Measurements from ENCODE around the gene DPPA5. TPM values are rescaled to one million over a fixed set of nuclear protein-coding genes. Genes with fewer than 3 reads are reported as not detected.

The DPPA5 gene
- total and polyA plus RNA-seq, 2 donors (not counting 3 experiments of a cell fraction or from before 2014, with no cell fraction given) = not detected

DNA sequence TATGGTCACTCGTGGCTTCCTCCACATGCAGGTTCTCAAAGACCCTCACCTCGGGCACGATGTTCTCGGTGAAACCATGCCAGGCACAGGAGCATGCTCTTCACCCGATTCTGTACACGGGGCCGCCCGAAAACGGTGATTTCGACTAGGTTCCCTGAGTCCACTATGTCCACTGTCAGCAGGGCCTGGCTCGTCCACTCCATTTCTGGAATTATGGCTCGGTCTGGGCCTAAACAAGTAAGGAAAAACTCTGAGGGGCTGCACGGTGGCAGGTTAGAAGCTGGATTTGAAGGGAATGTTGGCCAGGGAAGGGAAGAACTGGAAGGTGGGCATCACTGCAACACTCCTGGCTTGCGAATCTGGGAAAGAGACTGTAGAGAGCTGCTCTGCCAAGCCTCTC lies 15.1 kb upstream of the DPPA5 start:
- FAIRE-seq (no peak), DNase-seq (ENCODE audit: low read depth, low spot score) (no peak)
- Histone ChIP-seq H4K20me1 (replicated peaks; ENCODE audit: control insufficient read depth, extremely low read depth, insufficient read depth, low read length) (no peaks in the 10 kb centered on the region), H3K4me1 (ENCODE audit: control insufficient read depth, extremely low read depth, insufficient read depth, low read length) (no peaks in the 10 kb centered on the region), H3K9me1 (replicated peaks; ENCODE audit: control insufficient read depth, extremely low read depth, insufficient read depth, low read length) (no peaks in the 10 kb centered on the region), H3K9ac (replicated peaks; ENCODE audit: extremely low read depth, insufficient read depth, low read length) (no peak overlapping the region), H2AFZ (ENCODE audit: low read depth, low read length) (no peak overlapping the region), H3K27me3 (ENCODE audit: control insufficient read depth in 2 of 2, insufficient read depth in 2 of 2, low read length in 2 of 2) (no peaks in the 10 kb centered on the region), H3K9me3 (replicated peaks; ENCODE audit: control insufficient read depth, insufficient read depth, low read length) (no peaks in the 10 kb centered on the region), H3K4me2 (ENCODE audit: insufficient read depth, low read length) (no peak overlapping the region), H3K27ac (ENCODE audit: insufficient read depth, low read depth, low read length) (no peak overlapping the region), H3K79me2 (ENCODE audit: control insufficient read depth, insufficient read depth, low read length) (no peaks in the 10 kb centered on the region), H3K4me3 (replicated peaks in 1 of 3; ENCODE audit: insufficient read depth in 1 of 3, low read depth in 1 of 3, low read length in 3 of 3) (no peak overlapping the region), H3K36me3 (ENCODE audit: control insufficient read depth in 2 of 2, extremely low read depth in 1 of 2, insufficient read depth in 2 of 2, low read length in 2 of 2) (no peaks in the 10 kb centered on the region)
- TF ChIP-seq, protein P1, sequence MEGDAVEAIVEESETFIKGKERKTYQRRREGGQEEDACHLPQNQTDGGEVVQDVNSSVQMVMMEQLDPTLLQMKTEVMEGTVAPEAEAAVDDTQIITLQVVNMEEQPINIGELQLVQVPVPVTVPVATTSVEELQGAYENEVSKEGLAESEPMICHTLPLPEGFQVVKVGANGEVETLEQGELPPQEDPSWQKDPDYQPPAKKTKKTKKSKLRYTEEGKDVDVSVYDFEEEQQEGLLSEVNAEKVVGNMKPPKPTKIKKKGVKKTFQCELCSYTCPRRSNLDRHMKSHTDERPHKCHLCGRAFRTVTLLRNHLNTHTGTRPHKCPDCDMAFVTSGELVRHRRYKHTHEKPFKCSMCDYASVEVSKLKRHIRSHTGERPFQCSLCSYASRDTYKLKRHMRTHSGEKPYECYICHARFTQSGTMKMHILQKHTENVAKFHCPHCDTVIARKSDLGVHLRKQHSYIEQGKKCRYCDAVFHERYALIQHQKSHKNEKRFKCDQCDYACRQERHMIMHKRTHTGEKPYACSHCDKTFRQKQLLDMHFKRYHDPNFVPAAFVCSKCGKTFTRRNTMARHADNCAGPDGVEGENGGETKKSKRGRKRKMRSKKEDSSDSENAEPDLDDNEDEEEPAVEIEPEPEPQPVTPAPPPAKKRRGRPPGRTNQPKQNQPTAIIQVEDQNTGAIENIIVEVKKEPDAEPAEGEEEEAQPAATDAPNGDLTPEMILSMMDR (IDR thresholded peaks at IDR 0.05; ENCODE audit: extremely low read depth in 1 of 2, insufficient read depth in 1 of 2, low read depth in 1 of 2, low read length in 2 of 2) = no peak
- no peak for TF ChIP-seq POLR2A (IDR thresholded peaks at IDR 0.05; ENCODE audit: low read depth, low read length)
- POLR2A ChIA-PET = no interaction called here
- no TSS peak for BruUV-seq (replicated peaks)
- CTCF ChIA-PET = interaction anchor here (1.2 kb wide), 1 partner anchor 20 kb away, joined by 4 read pairs; no protein-coding TSS in a partner anchor
- intact Hi-C loops (cut with micrococcal nuclease) (no loop called here), dilution Hi-C loops (cut with MboI; ENCODE audit: extremely low pct_ligation_motif_present, low sequenced_read_pairs) (no loop called here)

DNA sequence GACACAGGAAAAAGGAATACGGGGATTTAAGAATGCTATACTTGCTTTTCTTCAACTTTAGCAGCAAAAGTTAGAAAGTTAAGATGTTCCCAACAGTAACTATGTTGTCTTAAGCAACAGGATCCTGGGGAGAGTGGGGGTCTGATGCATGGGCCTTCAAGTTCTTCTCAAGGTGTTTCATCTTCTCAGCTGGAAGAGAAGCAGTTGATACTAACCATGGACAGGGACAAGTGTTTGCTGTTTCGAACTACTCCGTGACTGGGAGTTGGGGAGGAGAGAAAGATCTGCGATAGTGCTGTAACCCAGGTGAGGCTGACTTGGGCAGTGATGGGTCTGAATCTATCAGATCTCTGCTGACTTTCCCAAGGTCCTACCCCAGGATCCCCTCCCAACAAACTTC lies 14.6 kb upstream of the DPPA5 start:
- no peak overlapping the region for H3K27ac ChIP-seq (ENCODE audit: insufficient read depth, low read depth, low read length)
- no peak overlapping the region for H3K4me3 ChIP-seq (replicated peaks in 1 of 3; ENCODE audit: insufficient read depth in 1 of 3, low read depth in 1 of 3, low read length in 3 of 3)
- H4K20me1 ChIP-seq (replicated peaks; ENCODE audit: control insufficient read depth, extremely low read depth, insufficient read depth, low read length) = no peaks in the 10 kb centered on the region
- TF ChIP-seq JUN (IDR thresholded peaks at IDR 0.05; ENCODE audit: borderline replicate concordance, insufficient read depth, insufficient read length, low read depth) = no peak
- TF ChIP-seq, protein P1 (IDR thresholded peaks at IDR 0.05; ENCODE audit: extremely low read depth in 1 of 2, insufficient read depth in 1 of 2, low read depth in 1 of 2, low read length in 2 of 2) = no peak
- TF ChIP-seq POLR2A (IDR thresholded peaks at IDR 0.05; ENCODE audit: low read depth, low read length) = no peak
- TF ChIP-seq EZH2 (IDR thresholded peaks at IDR 0.05; ENCODE audit: borderline replicate concordance, low read depth, low read length, severe bottlenecking) = no peak
- TF ChIP-seq FOS (IDR thresholded peaks at IDR 0.05; ENCODE audit: borderline replicate concordance, insufficient read depth, low read length) = no peak
- no peak for TF ChIP-seq POLR2AphosphoS5 (IDR thresholded peaks at IDR 0.05; ENCODE audit: insufficient read depth, low read depth, low read length)
- TF ChIP-seq, protein P2, sequence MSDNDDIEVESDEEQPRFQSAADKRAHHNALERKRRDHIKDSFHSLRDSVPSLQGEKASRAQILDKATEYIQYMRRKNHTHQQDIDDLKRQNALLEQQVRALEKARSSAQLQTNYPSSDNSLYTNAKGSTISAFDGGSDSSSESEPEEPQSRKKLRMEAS (IDR thresholded peaks at IDR 0.05; ENCODE audit: insufficient read depth, insufficient read length) = no peak
- no peak for TF ChIP-seq GATA2 (IDR thresholded peaks at IDR 0.05; ENCODE audit: insufficient read depth, insufficient read length, low read depth, low read length)
- TF ChIP-seq MYC (IDR thresholded peaks at IDR 0.05; ENCODE audit: low read depth, low read length) = no peak
- no peaks in the 10 kb centered on the region for H3K4me1 ChIP-seq (ENCODE audit: control insufficient read depth, extremely low read depth, insufficient read depth, low read length)
- no TSS peak for BruUV-seq (replicated peaks)
- H3K36me3 ChIP-seq (ENCODE audit: control insufficient read depth in 2 of 2, extremely low read depth in 1 of 2, insufficient read depth in 2 of 2, low read length in 2 of 2) = no peaks in the 10 kb centered on the region
- no peak overlapping the region for H2AFZ ChIP-seq (ENCODE audit: low read depth, low read length)
- ChIA-PET CTCF (interaction anchor here (1.2 kb wide), 1 partner anchor 20 kb away, joined by 4 read pairs; no protein-coding TSS in a partner anchor), POLR2A (no interaction called here)
- DNase-seq (ENCODE audit: low read depth, low spot score) (no peak), FAIRE-seq (no peak)
- intact Hi-C loops (cut with micrococcal nuclease) (no loop called here), dilution Hi-C loops (cut with MboI; ENCODE audit: extremely low pct_ligation_motif_present, low sequenced_read_pairs) (no loop called here)
- no peaks in the 10 kb centered on the region for H3K9me3 ChIP-seq (replicated peaks; ENCODE audit: control insufficient read depth, insufficient read depth, low read length)
- no peak overlapping the region for H3K9ac ChIP-seq (replicated peaks; ENCODE audit: extremely low read depth, insufficient read depth, low read length)
- H3K27me3 ChIP-seq (ENCODE audit: control insufficient read depth in 2 of 2, insufficient read depth in 2 of 2, low read length in 2 of 2) = no peaks in the 10 kb centered on the region
- no peak overlapping the region for H3K4me2 ChIP-seq (ENCODE audit: insufficient read depth, low read length)
- no peaks in the 10 kb centered on the region for H3K79me2 ChIP-seq (ENCODE audit: control insufficient read depth, insufficient read depth, low read length)
- no peaks in the 10 kb centered on the region for H3K9me1 ChIP-seq (replicated peaks; ENCODE audit: control insufficient read depth, extremely low read depth, insufficient read depth, low read length)
